Mesothelial cell of epicardium (in vitro differentiated cells): ENCODE data around the gene CCP110. TPM values are rescaled to one million over a fixed set of nuclear protein-coding genes. Genes with fewer than 3 reads are reported as not detected.

Experiments
- DNase-seq, 2 experiments: peaks; one replicate each; pipeline ENCODE4 v3.0.0; 2021; ENCODE audit warnings: low spot score in 2 of 2; ENCODE audit not compliant: unreplicated experiment in 2 of 2
- H3K27ac Mint-ChIP-seq: 2 replicates; pipeline ENCODE4 v1.8.0; 2021; ENCODE audit warnings: mixed read lengths
- H3K27me3 Mint-ChIP-seq: 2 replicates; pipeline ENCODE4 v1.8.0; 2021; ENCODE audit warnings: low read depth, mixed read lengths
- H3K36me3 Mint-ChIP-seq: 2 replicates; pipeline ENCODE4 v1.8.0; 2021; ENCODE audit warnings: mixed read lengths
- H3K4me1 Mint-ChIP-seq: 2 replicates; pipeline ENCODE4 v1.8.0; 2021; ENCODE audit warnings: mixed read lengths
- H3K4me3 Mint-ChIP-seq: 2 replicates; pipeline ENCODE4 v1.8.0; 2021; ENCODE audit warnings: mild to moderate bottlenecking, moderate library complexity, mixed read lengths
- H3K9me3 Mint-ChIP-seq: 2 replicates; pipeline ENCODE4 v1.8.0; 2021; ENCODE audit warnings: mixed read lengths
- CTCF ChIP-seq: fragments of 200-600 bp; sonication (generic); IDR thresholded peaks from one replicate; pipeline ENCODE4 v1.5.0; 2021; ENCODE audit warnings: antibody characterized with exemption; ENCODE audit not compliant: unreplicated experiment
- total RNA-seq: library from RNA; stranded (reverse); gene quantifications from 3 replicates; pipeline ENCODE4 v1.2.1, GENCODE V29; 2021

Gene CCP110
- total RNA-seq, 1 donor from 2014 or later = 15.1 TPM

GRCh38 chr16:19555186-19555937 lies 31.6 kb downstream of the CCP110 start, which contains the start of gene VPS35L:
TSS of gene VPS35L (plus strand) at chr16:19555703. CDS start at chr16:19555730, 27 bp downstream.
- TF ChIP-seq CTCF = peak; percentile 47
- Mint-ChIP-seq H3K4me1 (peaks cover 8% of the 10 kb centered on the region), H3K27ac (peak within 1 kb of the TSS; percentile 95), H3K27me3 (no peaks in the 10 kb centered on the region), H3K4me3 (peak within 1 kb of the TSS; percentile 89), H3K36me3 (peaks cover 5% of the 10 kb centered on the region), H3K9me3 (no peaks in the 10 kb centered on the region)
- DNase-seq = peak; percentile 93 to 97

DNA sequence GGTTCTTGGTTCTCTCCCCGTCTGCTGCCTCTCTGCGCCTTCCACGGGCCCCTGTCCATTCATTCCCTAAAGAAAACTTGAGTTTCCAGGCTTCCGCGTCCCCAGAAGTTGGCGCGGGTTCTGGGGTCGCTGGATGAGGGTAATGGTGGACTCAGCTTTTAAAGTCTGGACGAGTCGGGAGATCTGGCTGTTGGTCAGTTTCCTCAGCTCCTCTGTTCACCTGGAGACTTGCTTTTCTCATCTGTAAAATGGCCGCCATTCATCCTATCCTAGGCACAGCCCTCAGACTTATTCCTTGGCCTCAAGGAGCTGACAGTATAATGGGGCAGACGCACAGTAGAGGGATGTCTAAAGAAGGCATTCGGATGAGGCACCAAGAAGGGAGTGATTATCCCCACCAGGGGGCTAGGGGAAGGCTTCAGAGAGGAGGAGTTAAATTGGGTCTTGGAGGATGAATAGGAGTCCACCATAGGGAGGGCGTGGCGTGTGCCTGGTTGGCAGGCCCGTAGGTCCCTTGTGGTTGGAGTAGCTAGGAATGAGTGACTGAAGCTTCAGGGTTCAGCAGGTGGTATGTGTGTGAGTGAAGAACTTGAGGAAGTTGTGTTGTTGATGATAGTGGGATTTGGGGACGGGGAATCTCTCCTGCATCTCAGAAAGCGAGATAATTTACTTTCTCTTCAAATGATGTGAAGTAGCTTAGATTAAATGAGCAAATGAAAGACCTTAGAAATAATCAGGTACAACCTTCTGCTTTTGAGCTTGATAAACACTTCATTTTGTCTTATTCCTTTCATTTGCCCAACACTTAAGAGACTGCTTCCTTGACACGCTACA lies 32.4 kb downstream of the CCP110 start:
- Mint-ChIP-seq H3K27me3 (no peaks in the 10 kb centered on the region), H3K9me3 (no peaks in the 10 kb centered on the region), H3K36me3 (peaks cover 7% of the 10 kb centered on the region), H3K4me1 (peaks cover 8% of the 10 kb centered on the region), H3K27ac (peak overlapping the region; percentile 95), H3K4me3 (peak overlapping the region; percentile 89)
- DNase-seq = no peak
- TF ChIP-seq CTCF = no peak

DNA sequence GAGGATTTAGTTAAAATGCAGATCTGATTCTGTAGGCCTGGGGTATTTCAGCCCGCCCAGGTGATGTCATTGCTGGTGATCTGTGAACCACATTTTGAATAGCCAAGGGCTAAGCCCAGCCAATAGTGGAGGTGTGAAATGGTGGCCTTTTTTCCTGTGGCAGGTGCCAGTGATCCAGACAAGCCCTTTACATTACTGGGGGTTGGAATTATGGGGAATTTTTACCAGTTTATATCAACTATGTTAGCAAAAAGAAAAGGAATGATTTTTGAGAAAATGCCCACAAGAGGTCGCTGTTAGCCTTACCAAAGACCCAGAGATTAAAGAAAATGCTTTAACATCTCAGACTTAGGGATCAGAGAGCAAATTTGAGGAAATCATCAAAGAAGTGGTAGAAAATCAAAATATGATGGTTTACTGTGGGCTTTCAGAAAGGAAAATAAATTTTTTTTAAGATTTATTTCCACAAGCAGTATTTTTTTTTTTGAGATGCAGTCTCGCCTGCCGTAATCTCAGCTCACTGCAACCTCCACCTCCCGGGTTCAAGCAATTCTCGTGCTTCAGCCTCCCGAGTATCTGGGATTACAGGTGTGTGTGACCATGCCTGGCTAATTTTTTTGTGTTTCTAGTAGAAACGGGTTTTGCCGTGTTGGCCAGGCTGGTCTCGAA lies 35.6 kb downstream of the CCP110 start:
- Mint-ChIP-seq H3K27me3 (no peaks in the 10 kb centered on the region), H3K36me3 (peaks cover 16% of the 10 kb centered on the region), H3K4me3 (no peak overlapping the region), H3K9me3 (peaks cover 6% of the 10 kb centered on the region), H3K4me1 (peaks cover 8% of the 10 kb centered on the region), H3K27ac (no peak overlapping the region)
- peak; percentile 82 for TF ChIP-seq CTCF
- no peak for DNase-seq

DNA sequence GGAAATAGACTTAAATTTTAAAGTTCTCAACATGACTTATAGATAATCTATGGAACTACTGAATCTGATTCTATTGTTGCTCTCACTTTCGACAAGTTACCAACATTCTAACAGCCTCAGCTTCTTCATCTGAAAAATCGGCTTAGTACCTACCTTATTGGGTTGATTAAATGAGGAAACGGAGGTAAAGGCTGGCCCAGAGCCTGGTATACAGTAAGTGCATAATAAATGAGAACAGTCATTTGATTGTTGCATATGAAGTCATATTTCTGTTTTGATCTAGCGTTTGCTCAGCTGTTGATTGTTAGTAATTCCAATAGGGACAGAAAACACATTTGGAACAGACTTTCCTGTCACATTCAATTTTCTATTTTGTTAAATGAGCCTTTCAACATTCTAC lies 36.3 kb downstream of the CCP110 start:
- H3K36me3 Mint-ChIP-seq = peaks cover 20% of the 10 kb centered on the region
- no peak for DNase-seq
- no peak for TF ChIP-seq CTCF
- H3K4me1 Mint-ChIP-seq = peaks cover 8% of the 10 kb centered on the region
- no peaks in the 10 kb centered on the region for H3K27me3 Mint-ChIP-seq
- H3K9me3 Mint-ChIP-seq = peaks cover 6% of the 10 kb centered on the region
- H3K4me3 Mint-ChIP-seq = no peak overlapping the region
- no peak overlapping the region for H3K27ac Mint-ChIP-seq

DNA sequence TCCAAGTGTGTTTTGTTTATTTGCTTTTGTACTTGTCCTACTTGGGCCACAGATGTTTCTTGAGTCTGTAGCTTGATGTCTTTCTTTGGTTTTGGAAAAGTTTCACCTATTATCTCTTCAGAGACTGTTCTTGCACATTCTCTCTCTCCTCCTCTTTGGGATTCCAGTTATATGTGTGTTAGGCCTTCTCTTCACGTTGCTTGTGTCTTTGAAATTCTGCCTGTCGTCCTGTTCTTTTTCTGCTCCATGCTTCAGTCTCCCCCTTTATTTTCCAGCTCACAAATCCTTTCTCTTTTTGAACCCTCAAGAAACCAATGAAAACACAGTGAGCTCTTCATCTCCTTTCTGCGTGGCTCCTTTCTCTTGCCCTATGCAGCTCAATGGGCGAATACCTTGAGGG lies 39.6 kb downstream of the CCP110 start:
- Mint-ChIP-seq H3K9me3 (peaks cover 6% of the 10 kb centered on the region), H3K36me3 (peaks cover 32% of the 10 kb centered on the region), H3K27ac (no peak overlapping the region), H3K4me3 (no peak overlapping the region), H3K27me3 (no peaks in the 10 kb centered on the region), H3K4me1 (no peaks in the 10 kb centered on the region)
- TF ChIP-seq CTCF = no peak
- DNase-seq = no peak
